A549 (cell line): ENCODE measurements around the gene CRBN. TPM values are rescaled to one million over a fixed set of nuclear protein-coding genes. Genes with fewer than 3 reads are reported as not detected.

Experiments used
- ATAC-seq, 2 experiments: fragments of 200-7000 bp in 1 of 2; fragments of >200 bp in 1 of 2; cut with Nextera tagmentation in 1 of 2; cut with Tn5 transposase in 1 of 2; 3 replicates each; pipeline versions ENCODE4 v1.8.0 to v1.9.1; 2018 to 2020; ENCODE audit warnings: mild to moderate bottlenecking in 1 of 2, moderate library complexity in 1 of 2
- CTCF ChIA-PET: fragments of 300-600 bp; sonication (Branson Sonifier 250); formaldehyde crosslinking; extraction: SDS; loops from one replicate; lab custom pipeline; 2021; ENCODE audit warnings: antibody characterized with exemption, inconsistent platforms; lab: Yijun Ruan, JAX
- POLR2A ChIA-PET: fragments of 350-600 bp; formaldehyde crosslinking; extraction: SDS; loops from one replicate; lab custom pipeline; 2021; ENCODE audit warnings: antibody characterized with exemption, inconsistent platforms; lab: Yijun Ruan, JAX
- DNase-seq, 2 experiments: peaks; one replicate each; pipeline versions ENCODE4 v3.0.0 to v3.0.0-alpha.2; 2011 to 2016; ENCODE audit warnings: low read depth in 1 of 2, low spot score in 1 of 2
- FAIRE-seq: peaks from 2 replicates; lab custom pipeline; 2011; peaks lifted over from hg19 to GRCh38; lab: Jason Lieb, UNC
- H3K27ac ChIP-seq, 2 experiments: fragments of >200 bp; sonication (Bioruptor Twin); formaldehyde crosslinking; 3 replicates each; pipeline ENCODE4 v1.5.1; 2016 to 2017
- H3K4me1 ChIP-seq: fragments of >200 bp; sonication (Bioruptor Twin); formaldehyde crosslinking; 3 replicates; pipeline ENCODE4 v1.6.1; 2016
- H3K4me2 ChIP-seq: fragments of >200 bp; sonication (Bioruptor Twin); formaldehyde crosslinking; 3 replicates; pipeline ENCODE4 v1.6.1; 2016
- H3K4me3 ChIP-seq: fragments of >200 bp; sonication (Bioruptor Twin); formaldehyde crosslinking; 3 replicates; pipeline ENCODE4 v1.5.1; 2016
- H3K9me3 ChIP-seq: fragments of >200 bp; sonication (Bioruptor Twin); formaldehyde crosslinking; 3 replicates; pipeline ENCODE4 v1.6.1; 2016
- BCL3 ChIP-seq: fragments of >200 bp; sonication (Bioruptor Twin); formaldehyde crosslinking; IDR thresholded peaks from 3 replicates; pipeline ENCODE4 v1.6.1; 2016
- CBX2 ChIP-seq: fragments of 200-600 bp; sonication (generic); IDR thresholded peaks from 2 replicates; pipeline ENCODE4 v1.6.1; 2016; ENCODE audit warnings: low read depth, mild to moderate bottlenecking, borderline replicate concordance
- EHMT2 ChIP-seq: fragments of 200-600 bp; sonication (generic); IDR thresholded peaks from 2 replicates; pipeline ENCODE4 v1.6.1; 2016; ENCODE audit warnings: antibody characterized with exemption, low read depth, mild to moderate bottlenecking, moderate library complexity
- ELK1 ChIP-seq: fragments of 150-350 bp; IDR thresholded peaks from 2 replicates; pipeline ENCODE4 v1.6.1; 2014; ENCODE audit warnings: low read depth, mild to moderate bottlenecking, low read length
- EP300 ChIP-seq, 2 experiments: fragments of >200 bp; sonication (Bioruptor Twin); formaldehyde crosslinking; IDR thresholded peaks; 2 replicates in 1 of 2; 3 replicates in 1 of 2; pipeline ENCODE4 v1.6.1; 2016 to 2017
- FOXS1 ChIP-seq: fragments of 250-450 bp; sonication (Bioruptor Pico); IDR thresholded peaks from 2 replicates; pipeline ENCODE4 v1.5.0; 2020; ENCODE audit warnings: mild to moderate bottlenecking, moderate library complexity
- GATA3 ChIP-seq: IDR thresholded peaks from 2 replicates; pipeline ENCODE4 v1.6.1; 2012; ENCODE audit warnings: borderline replicate concordance
- HDAC2 ChIP-seq: fragments of 200-600 bp; sonication (generic); IDR thresholded peaks from 2 replicates; pipeline ENCODE4 v1.6.1; 2016
- HOXB5 ChIP-seq: fragments of 250-450 bp; sonication (Bioruptor Pico); IDR thresholded peaks from 2 replicates; pipeline ENCODE4 v1.5.0; 2020; ENCODE audit warnings: mild to moderate bottlenecking, moderate library complexity
- KDM1A ChIP-seq: fragments of 200-600 bp; sonication (generic); IDR thresholded peaks from 2 replicates; pipeline ENCODE4 v1.6.1; 2016; ENCODE audit warnings: low read depth, mild to moderate bottlenecking
- KDM5A ChIP-seq: fragments of 200-600 bp; sonication (generic); IDR thresholded peaks from 2 replicates; pipeline ENCODE4 v1.6.1; 2016; ENCODE audit warnings: antibody characterized with exemption, mild to moderate bottlenecking
- NPAS2 ChIP-seq: fragments of 250-450 bp; sonication (Bioruptor Pico); IDR thresholded peaks from 2 replicates; pipeline ENCODE4 v1.8.0; 2022; ENCODE audit warnings: mild to moderate bottlenecking, moderate library complexity, borderline replicate concordance
- RAD21 ChIP-seq, 2 experiments: fragments of >200 bp in 1 of 2; sonication (Bioruptor Twin) in 1 of 2; formaldehyde crosslinking in 1 of 2; IDR thresholded peaks in 1 of 2; conservative IDR thresholded peaks in 1 of 2; 2 replicates in 1 of 2; 3 replicates in 1 of 2; pipeline ENCODE4 v1.6.1; 2012 to 2018; ENCODE audit warnings: inconsistent platforms in 1 of 2
- RCOR1 ChIP-seq: fragments of 150-350 bp; IDR thresholded peaks from 2 replicates; pipeline ENCODE4 v1.6.1; 2014; ENCODE audit warnings: antibody characterized with exemption, low read length, low read depth
- RNF2 ChIP-seq: fragments of 200-600 bp; sonication (generic); IDR thresholded peaks from 2 replicates; pipeline ENCODE4 v1.6.1; 2016; ENCODE audit warnings: low read depth, mild to moderate bottlenecking, antibody characterized with exemption, moderate library complexity, borderline replicate concordance
- SMC3 ChIP-seq: fragments of >200 bp; sonication (Bioruptor Twin); formaldehyde crosslinking; IDR thresholded peaks from 3 replicates; pipeline ENCODE4 v1.6.1; 2018; ENCODE audit warnings: inconsistent platforms
- ZNF302 ChIP-seq: fragments of 250-450 bp; sonication (Bioruptor Pico); IDR thresholded peaks from 2 replicates; pipeline ENCODE4 v1.9.0; 2021; ENCODE audit warnings: inconsistent platforms, mild to moderate bottlenecking, moderate library complexity
- WGBS: methylation state at CpG from one replicate; pipeline ENCODE4 v1.1.6; 2017; ENCODE audit errors: missing lambda C conversion rate; 5-methylcytosine and 5-hydroxymethylcytosine counted together
- polyA plus RNA-seq, 4 experiments: library from polyadenylated mRNA; depleted of rRNA in 3 of 4; stranded (reverse); fragments of >200 nt; fragmentation: RNase III in 1 of 4; extraction: RNeasy Plus Mini Kit Qiagen cat#74134 plus additional on column Dnase treatment in 1 of 4; gene quantifications; 2 replicates in 3 of 4; 3 replicates in 1 of 4; pipeline ENCODE4 v1.2.3, GENCODE V29; 2011 to 2017
- TF ChIP-seq, protein P1 (sequence below): IDR thresholded peaks from 2 replicates; pipeline ENCODE4 v1.6.1; 2012
- TF ChIP-seq, protein P2 (sequence below): fragments of >200 bp; sonication (Bioruptor Twin); formaldehyde crosslinking; IDR thresholded peaks from 3 replicates; pipeline ENCODE4 v1.5.1; 2016
- TF ChIP-seq, protein P3 (sequence below): fragments of 450-650 bp; IDR thresholded peaks from 2 replicates; pipeline ENCODE4 v1.6.1; 2014; ENCODE audit warnings: antibody characterized with exemption

The CRBN gene
- polyA plus RNA-seq, 2 of the 4 experiments (the other 2 are of a cell fraction): 21.8 to 41.0 TPM

DNA sequence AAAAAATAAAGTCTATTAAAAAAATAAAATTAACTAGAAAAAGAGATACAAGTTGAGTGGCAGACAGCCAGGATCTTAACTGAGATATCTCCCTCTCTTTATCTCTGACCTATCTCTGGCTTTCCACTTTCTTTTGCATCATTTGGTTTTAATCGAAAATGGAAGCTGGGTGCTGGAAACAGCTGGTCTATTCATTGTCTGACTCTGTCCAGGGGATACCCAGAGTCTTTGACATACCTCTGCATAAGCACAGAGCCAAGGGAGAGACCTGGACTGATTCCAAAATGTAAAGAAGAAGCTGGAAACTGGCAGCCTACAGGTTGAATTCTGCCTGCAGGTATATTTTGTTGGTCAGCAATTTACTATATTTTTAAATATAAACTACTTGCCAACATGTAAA lies 29.6 kb upstream of the CRBN start:
- DNase-seq: no peak
- 3% methylated on average over 1 of the region's 1 CpG for WGBS
- Histone ChIP-seq H3K4me1 (no peaks in the 10 kb centered on the region), H3K27ac (no peak overlapping the region), H3K4me3 (no peak overlapping the region), H3K4me2 (no peak overlapping the region), H3K9me3 (no peaks in the 10 kb centered on the region)
- CTCF ChIA-PET: interaction anchor here (0.6 to 3.5 kb wide), 3 partner anchors 9 to 1063 kb away, joined by 4 to 16 read pairs (median 9); no protein-coding TSS in a partner anchor
- TF ChIP-seq GATA3: no peak
- no peak for TF ChIP-seq EHMT2
- TF ChIP-seq RNF2: no peak
- TF ChIP-seq FOXS1 (CRISPR knock-in tag): no peak
- TF ChIP-seq RCOR1: no peak
- TF ChIP-seq, protein P1, sequence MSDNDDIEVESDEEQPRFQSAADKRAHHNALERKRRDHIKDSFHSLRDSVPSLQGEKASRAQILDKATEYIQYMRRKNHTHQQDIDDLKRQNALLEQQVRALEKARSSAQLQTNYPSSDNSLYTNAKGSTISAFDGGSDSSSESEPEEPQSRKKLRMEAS: no peak
- TF ChIP-seq, protein P2, sequence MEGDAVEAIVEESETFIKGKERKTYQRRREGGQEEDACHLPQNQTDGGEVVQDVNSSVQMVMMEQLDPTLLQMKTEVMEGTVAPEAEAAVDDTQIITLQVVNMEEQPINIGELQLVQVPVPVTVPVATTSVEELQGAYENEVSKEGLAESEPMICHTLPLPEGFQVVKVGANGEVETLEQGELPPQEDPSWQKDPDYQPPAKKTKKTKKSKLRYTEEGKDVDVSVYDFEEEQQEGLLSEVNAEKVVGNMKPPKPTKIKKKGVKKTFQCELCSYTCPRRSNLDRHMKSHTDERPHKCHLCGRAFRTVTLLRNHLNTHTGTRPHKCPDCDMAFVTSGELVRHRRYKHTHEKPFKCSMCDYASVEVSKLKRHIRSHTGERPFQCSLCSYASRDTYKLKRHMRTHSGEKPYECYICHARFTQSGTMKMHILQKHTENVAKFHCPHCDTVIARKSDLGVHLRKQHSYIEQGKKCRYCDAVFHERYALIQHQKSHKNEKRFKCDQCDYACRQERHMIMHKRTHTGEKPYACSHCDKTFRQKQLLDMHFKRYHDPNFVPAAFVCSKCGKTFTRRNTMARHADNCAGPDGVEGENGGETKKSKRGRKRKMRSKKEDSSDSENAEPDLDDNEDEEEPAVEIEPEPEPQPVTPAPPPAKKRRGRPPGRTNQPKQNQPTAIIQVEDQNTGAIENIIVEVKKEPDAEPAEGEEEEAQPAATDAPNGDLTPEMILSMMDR: no peak
- no peak for TF ChIP-seq HDAC2
- no peak for TF ChIP-seq KDM5A
- POLR2A ChIA-PET: no interaction called here
- no peak for ATAC-seq
- no peak for FAIRE-seq

DNA sequence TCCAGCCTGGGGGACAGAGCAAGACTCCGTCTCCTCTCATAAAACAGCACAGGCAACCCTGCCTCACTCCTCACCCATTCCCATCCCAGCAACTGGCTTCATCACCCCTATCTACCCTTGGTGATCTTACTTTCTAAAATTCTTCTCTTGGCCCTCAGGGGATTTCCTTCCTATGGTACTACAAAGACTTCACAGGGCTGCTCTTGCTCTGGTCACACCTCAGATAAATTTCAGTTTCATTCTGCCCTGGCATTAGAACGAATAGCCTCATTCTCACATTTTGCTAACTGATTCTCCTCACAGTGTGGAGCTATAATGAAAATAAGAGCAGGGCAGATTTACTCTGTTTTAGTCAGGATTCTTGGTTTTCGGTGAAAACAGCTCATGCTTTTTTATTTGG lies 22.1 kb upstream of the CRBN start:
- FAIRE-seq (no peak), DNase-seq (no peak)

DNA sequence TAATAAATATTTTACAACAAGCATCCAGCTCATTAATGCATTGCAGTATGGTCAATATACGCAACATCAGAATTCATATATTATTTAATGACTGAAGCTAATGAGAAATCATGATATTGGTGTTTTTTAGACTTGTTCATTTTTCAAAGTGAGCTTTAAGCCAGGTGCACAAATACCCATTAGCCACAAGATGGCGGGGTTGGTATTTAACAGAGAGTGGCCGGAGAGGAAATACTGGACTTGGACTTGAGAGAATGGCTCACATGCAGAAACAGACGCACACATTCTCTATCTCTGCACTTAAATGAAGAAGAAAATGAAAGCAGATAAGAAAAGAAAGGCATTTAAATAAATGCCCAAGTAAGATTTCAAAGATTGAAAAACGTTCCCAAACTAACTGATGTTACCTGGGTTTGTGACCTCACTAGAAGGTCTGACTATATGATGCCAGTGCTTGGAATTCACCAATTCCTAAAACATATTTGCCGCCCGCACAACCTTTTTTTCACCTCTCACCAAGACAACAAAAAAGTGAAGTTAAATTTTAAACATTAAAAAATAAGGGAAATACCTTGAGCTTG lies 21.2 kb upstream of the CRBN start:
- Histone ChIP-seq H3K27ac (no peak overlapping the region), H3K4me1 (no peaks in the 10 kb centered on the region), H3K4me3 (no peak overlapping the region)
- CTCF ChIA-PET: interaction anchor here (0.6 to 4.3 kb wide), 22 partner anchors 9 to 1433 kb away, joined by 3 to 27 read pairs (median 4); no protein-coding TSS in a partner anchor
- POLR2A ChIA-PET: interaction anchor here (1.5 kb wide), 1 partner anchor 1071 kb away, joined by 3 read pairs; no protein-coding TSS in a partner anchor
- TF ChIP-seq NPAS2 (no peak), SMC3 (peak; percentile 72), CBX2 (no peak), ELK1 (no peak), HOXB5 (no peak), RAD21 (conservative IDR thresholded peaks at IDR 0.05 in 1 of 2, IDR thresholded peaks at IDR 0.05 in 1 of 2) (peak; percentile 76 to 86)
- TF ChIP-seq, protein P2: peak; percentile 75
- TF ChIP-seq, all 56 proteins: peak for 3
- WGBS: 13% methylated on average over 7 of the region's 7 CpGs
- ATAC-seq: peak; percentile 64 to 85; a peak in 3 of 6 replicates
- peak; percentile 78 for FAIRE-seq
- no peaks in the 10 kb centered on the region for H3K9me3 ChIP-seq
- no peak overlapping the region for H3K4me2 ChIP-seq
- peak; percentile 21 to 68 for DNase-seq

More for the DNA sequence above, 22.1 kb upstream of the CRBN start:
- ChIA-PET CTCF (interaction anchor here (0.7 to 4.3 kb wide), 12 partner anchors 8 to 1430 kb away, joined by 3 to 27 read pairs (median 9); no protein-coding TSS in a partner anchor), POLR2A (no interaction called here)
- TF ChIP-seq, protein P3, sequence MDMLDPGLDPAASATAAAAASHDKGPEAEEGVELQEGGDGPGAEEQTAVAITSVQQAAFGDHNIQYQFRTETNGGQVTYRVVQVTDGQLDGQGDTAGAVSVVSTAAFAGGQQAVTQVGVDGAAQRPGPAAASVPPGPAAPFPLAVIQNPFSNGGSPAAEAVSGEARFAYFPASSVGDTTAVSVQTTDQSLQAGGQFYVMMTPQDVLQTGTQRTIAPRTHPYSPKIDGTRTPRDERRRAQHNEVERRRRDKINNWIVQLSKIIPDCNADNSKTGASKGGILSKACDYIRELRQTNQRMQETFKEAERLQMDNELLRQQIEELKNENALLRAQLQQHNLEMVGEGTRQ: no peak
- no peak for TF ChIP-seq RNF2
- TF ChIP-seq FOXS1 (CRISPR knock-in tag): no peak
- TF ChIP-seq BCL3: no peak
- TF ChIP-seq RAD21 (conservative IDR thresholded peaks at IDR 0.05 in 1 of 2, IDR thresholded peaks at IDR 0.05 in 1 of 2): no peak
- TF ChIP-seq NPAS2: no peak
- TF ChIP-seq EP300 (IDR thresholded peaks at IDR 0.05): no peak
- no peak for TF ChIP-seq ZNF302 (CRISPR knock-in tag)
- TF ChIP-seq EHMT2: no peak
- no peak for TF ChIP-seq KDM1A
- TF ChIP-seq RCOR1: no peak
- Histone ChIP-seq H3K4me1 (no peaks in the 10 kb centered on the region), H3K4me2 (no peak overlapping the region), H3K4me3 (no peak overlapping the region), H3K9me3 (no peaks in the 10 kb centered on the region), H3K27ac (no peak overlapping the region)
- WGBS: 43% methylated on average over 3 of the region's 3 CpGs
- ATAC-seq: peak in 1 of 2 experiments; percentile 38; a peak in 1 of 6 replicates
